Neuronal stem cell (in vitro differentiated cells): ENCODE results near the gene OR11H7.
"Not testable (repeated sequence)": the region's sequence is repeated elsewhere in the genome, so short reads cannot be mapped to it uniquely, and the experiment has no call there.

Experiments used
- DNase-seq: peaks from one replicate; pipeline ENCODE4 v3.0.0-alpha.2; 2013; ENCODE audit warnings: low spot score
- H2AFZ ChIP-seq: one replicate; pipeline ENCODE4 v1.6.1; 2013; ENCODE audit warnings: mild to moderate bottlenecking, low read length, inconsistent platforms
- H2AK5ac ChIP-seq: 2 replicates; pipeline ENCODE4 v1.6.1; 2013; ENCODE audit warnings: low read depth, mild to moderate bottlenecking, inconsistent platforms, low read length, moderate library complexity, mixed read lengths
- H2BK120ac ChIP-seq: 2 replicates; pipeline ENCODE4 v1.6.1; 2013; ENCODE audit warnings: low read depth, mild to moderate bottlenecking, inconsistent platforms, low read length, moderate library complexity, mixed read lengths
- H2BK12ac ChIP-seq: one replicate; pipeline ENCODE4 v1.6.1; 2013; ENCODE audit warnings: low read length, inconsistent platforms
- H2BK15ac ChIP-seq: 2 replicates; pipeline ENCODE4 v1.6.1; 2013; ENCODE audit warnings: mild to moderate bottlenecking, low read length, inconsistent platforms, mixed read lengths
- H2BK5ac ChIP-seq: one replicate; pipeline ENCODE4 v1.6.1; 2013; ENCODE audit warnings: inconsistent platforms, mild to moderate bottlenecking, low read length, moderate library complexity
- H3K14ac ChIP-seq: one replicate; pipeline ENCODE4 v1.6.1; 2013; ENCODE audit warnings: low read length, inconsistent platforms
- H3K18ac ChIP-seq: 2 replicates; pipeline ENCODE4 v1.6.1; 2013; ENCODE audit warnings: low read length, inconsistent platforms
- H3K23ac ChIP-seq: 2 replicates; pipeline ENCODE4 v1.6.1; 2013; ENCODE audit warnings: low read depth, mild to moderate bottlenecking, mixed read lengths, low read length, inconsistent platforms; ENCODE audit not compliant: poor library complexity
- H3K27ac ChIP-seq: replicated peaks from 3 replicates; pipeline ENCODE4 v1.5.1; 2013; ENCODE audit warnings: low read length, inconsistent platforms
- H3K27me3 ChIP-seq, 3 experiments: 2 replicates each; pipeline ENCODE4 v1.6.1; 2013; ENCODE audit warnings: low read length in 3 of 3, mild to moderate bottlenecking in 2 of 3, inconsistent platforms in 1 of 3, low read depth in 1 of 3, mixed read lengths in 1 of 3, moderate library complexity in 1 of 3; ENCODE audit not compliant: control insufficient read depth in 3 of 3, insufficient read depth in 3 of 3
- H3K36me3 ChIP-seq, 2 donors: replicated peaks in 1 of 2; 2 replicates each; pipeline ENCODE4 v1.6.1; 2013; ENCODE audit warnings: low read length in 2 of 2; ENCODE audit not compliant: control insufficient read depth in 2 of 2, insufficient read depth in 2 of 2
- H3K4ac ChIP-seq: 2 replicates; pipeline ENCODE4 v1.6.1; 2013; ENCODE audit warnings: inconsistent platforms, mild to moderate bottlenecking, low read length, moderate library complexity
- H3K4me1 ChIP-seq, 2 donors: 1 replicate in 1 of 2; 2 replicates in 1 of 2; pipeline ENCODE4 v1.6.1; 2013; ENCODE audit warnings: low read length in 2 of 2, low read depth in 1 of 2; ENCODE audit not compliant: control insufficient read depth in 2 of 2, insufficient read depth in 1 of 2
- H3K4me2 ChIP-seq: one replicate; pipeline ENCODE4 v1.6.1; 2013; ENCODE audit warnings: mild to moderate bottlenecking, low read length, inconsistent platforms; ENCODE audit not compliant: insufficient read depth, poor library complexity, severe bottlenecking
- H3K4me3 ChIP-seq, 2 donors: 2 replicates each; pipeline ENCODE4 v1.5.1; 2013; ENCODE audit warnings: low read length in 2 of 2, mild to moderate bottlenecking in 2 of 2, inconsistent platforms in 1 of 2, moderate library complexity in 1 of 2
- H3K79me1 ChIP-seq: one replicate; pipeline ENCODE4 v1.6.1; 2013; ENCODE audit warnings: low read depth, mild to moderate bottlenecking, inconsistent platforms, low read length, moderate library complexity
- H3K9ac ChIP-seq: one replicate; pipeline ENCODE4 v1.6.1; 2013; ENCODE audit warnings: mild to moderate bottlenecking, low read depth, low read length, inconsistent platforms; ENCODE audit not compliant: poor library complexity
- H3K9me3 ChIP-seq, 2 donors: replicated peaks in 1 of 2; 2 replicates each; pipeline versions ENCODE3 to v1.6.1; 2013; ENCODE audit warnings: low read length in 2 of 2, mild to moderate bottlenecking in 2 of 2, inconsistent platforms in 1 of 2, low read depth in 1 of 2, mixed read lengths in 1 of 2, moderate library complexity in 1 of 2; ENCODE audit not compliant: control insufficient read depth in 2 of 2, insufficient read depth in 1 of 2
- H4K8ac ChIP-seq: one replicate; pipeline ENCODE4 v1.6.1; 2013; ENCODE audit warnings: low read depth, mild to moderate bottlenecking, inconsistent platforms, low read length, moderate library complexity
- H4K91ac ChIP-seq: one replicate; pipeline ENCODE4 v1.6.1; 2013; ENCODE audit warnings: low read length, low read depth, mild to moderate bottlenecking, inconsistent platforms; ENCODE audit not compliant: poor library complexity
- WGBS, 2 donors: extraction: QIAGEN DNeasy Blood & Tissue Kit; methylation state at CpG; one replicate each; pipeline ENCODE4 v1.1.7; 2013; ENCODE audit warnings: missing lambda C conversion rate in 2 of 2, mixed read lengths in 1 of 2; ENCODE audit not compliant: insufficient read length in 2 of 2, insufficient replicate concordance in 1 of 2; ENCODE audit errors: extremely low coverage in 2 of 2; 5-methylcytosine and 5-hydroxymethylcytosine counted together

The OR11H7 gene

GRCh38 chr14:20195170-20195569, 33.6 kb upstream of the OR11H7 start:
- not testable (repeated sequence) for H3K23ac ChIP-seq, H3K4ac ChIP-seq, H3K9ac ChIP-seq, H2BK120ac ChIP-seq, DNase-seq, H2BK15ac ChIP-seq, H3K18ac ChIP-seq, H2BK12ac ChIP-seq, H3K79me1 ChIP-seq, H2AK5ac ChIP-seq, H3K4me2 ChIP-seq, H3K27ac ChIP-seq, H4K8ac ChIP-seq, H3K4me1 ChIP-seq, H4K91ac ChIP-seq, H2BK5ac ChIP-seq, H3K4me3 ChIP-seq, H2AFZ ChIP-seq, H3K36me3 ChIP-seq, H3K14ac ChIP-seq
- no CpG with 5 or more reads among the region's 6 CpGs for WGBS, 2 donors
- Histone ChIP-seq H3K9me3 (peaks cover 0 to 24% of the 10 kb centered on the region in 2 donors), H3K27me3 (peaks cover 0 to 15% (median 0%) of the 10 kb centered on the region in 3 experiments)

- H3K4me2 ChIP-seq: no peak overlapping the region
- no peak overlapping the region for H2AK5ac ChIP-seq
- WGBS, 2 donors: no CpG with 5 or more reads among the region's 2 CpGs
- no peak overlapping the region for H3K4ac ChIP-seq
- no peak overlapping the region for H2BK15ac ChIP-seq
- H3K9ac ChIP-seq: no peak overlapping the region
- H4K91ac ChIP-seq: no peak overlapping the region
- no peak overlapping the region for H3K14ac ChIP-seq
- no peak overlapping the region for H3K23ac ChIP-seq
- peaks cover 0 to 15% (median 0%) of the 10 kb centered on the region in 3 experiments for H3K27me3 ChIP-seq
- H3K4me3 ChIP-seq: no peak overlapping the region
- H3K79me1 ChIP-seq: no peaks in the 10 kb centered on the region
- H3K36me3 ChIP-seq: no peaks in the 10 kb centered on the region
- DNase-seq: no peak
- H4K8ac ChIP-seq: no peak overlapping the region
- H3K4me1 ChIP-seq: no peaks in the 10 kb centered on the region
- H2AFZ ChIP-seq: no peak overlapping the region
- no peak overlapping the region for H3K27ac ChIP-seq
- H2BK12ac ChIP-seq: no peak overlapping the region
- H3K9me3 ChIP-seq: peaks cover 0 to 23% of the 10 kb centered on the region in 2 donors
- no peak overlapping the region for H2BK5ac ChIP-seq
- H3K18ac ChIP-seq: no peak overlapping the region
- no peak overlapping the region for H2BK120ac ChIP-seq
Measured at GRCh38 chr14:20195911-20196310, 32.9 kb upstream of the OR11H7 start.

GRCh38 chr14:20197459-20197858, 31.3 kb upstream of the OR11H7 start:
- no CpG with 5 or more reads among the region's 6 CpGs for WGBS, 2 donors
- Histone ChIP-seq H3K79me1 (no peaks in the 10 kb centered on the region), H4K91ac (no peak overlapping the region), H2AFZ (no peak overlapping the region), H2BK15ac (no peak overlapping the region), H3K4me3 (no peak overlapping the region), H3K23ac (no peak overlapping the region), H3K27ac (no peak overlapping the region), H3K27me3 (peaks cover 0 to 13% (median 0%) of the 10 kb centered on the region in 3 experiments), H2AK5ac (no peak overlapping the region), H3K4me1 (no peaks in the 10 kb centered on the region), H3K18ac (no peak overlapping the region), H2BK120ac (no peak overlapping the region), H3K36me3 (no peaks in the 10 kb centered on the region), H2BK5ac (no peak overlapping the region), H3K4ac (no peak overlapping the region), H3K4me2 (no peak overlapping the region), H2BK12ac (no peak overlapping the region), H3K14ac (no peak overlapping the region), H3K9me3 (peaks cover 0 to 21% of the 10 kb centered on the region in 2 donors), H4K8ac (no peak overlapping the region), H3K9ac (no peak overlapping the region)
- no peak for DNase-seq

GRCh38 chr14:20198991-20199390, 29.8 kb upstream of the OR11H7 start:
- Histone ChIP-seq H3K4me2 (no peak overlapping the region), H2BK5ac (no peak overlapping the region), H3K79me1 (no peaks in the 10 kb centered on the region), H4K91ac (no peak overlapping the region), H3K14ac (no peak overlapping the region), H3K18ac (no peak overlapping the region), H3K27ac (no peak overlapping the region), H2AK5ac (no peak overlapping the region), H2BK15ac (no peak overlapping the region), H3K9me3 (peaks cover 0 to 20% of the 10 kb centered on the region in 2 donors), H3K4ac (no peak overlapping the region), H3K36me3 (no peaks in the 10 kb centered on the region), H3K9ac (no peak overlapping the region), H3K4me1 (no peaks in the 10 kb centered on the region), H2AFZ (no peak overlapping the region), H4K8ac (no peak overlapping the region), H2BK120ac (no peak overlapping the region), H3K27me3 (peaks cover 0 to 5% (median 0%) of the 10 kb centered on the region in 3 experiments), H3K4me3 (no peak overlapping the region), H2BK12ac (no peak overlapping the region), H3K23ac (no peak overlapping the region)
- DNase-seq: no peak
- WGBS, 2 donors: no CpG with 5 or more reads among the region's 5 CpGs
